ENCODE measurements around the gene ACAN.

ACAN gene

GRCh38 chr15:88802250-88802990 lies 816 bp upstream of the ACAN start:
- no peak for DNase-seq

- no peak for DNase-seq
These were observed 320 bp upstream of the ACAN start for GRCh38 chr15:88802991-88803240.

- DNase-seq: no peak
These were observed 648 bp downstream of the ACAN start for GRCh38 chr15:88803920-88804247.

GRCh38 chr15:88804257-88804656 lies 1.0 kb downstream of the ACAN start:
- no peak for DNase-seq

GRCh38 chr15:88805031-88805780 lies 2.0 kb downstream of the ACAN start:
- no peak for DNase-seq

GRCh38 chr15:88810446-88810845 lies 7.2 kb downstream of the ACAN start:
- DNase-seq: no peak

- no peak for DNase-seq
These were observed 8.9 kb downstream of the ACAN start for GRCh38 chr15:88812133-88812532.

- no peak for DNase-seq
These were observed 10.7 kb downstream of the ACAN start for GRCh38 chr15:88813960-88814359.

- DNase-seq: no peak
These were observed 11.2 kb downstream of the ACAN start for GRCh38 chr15:88814393-88814792.

GRCh38 chr15:88818920-88819319 lies 15.7 kb downstream of the ACAN start:
- no peak for DNase-seq

- DNase-seq: no peak
These were observed 18.8 kb downstream of the ACAN start for GRCh38 chr15:88821993-88822392.

GRCh38 chr15:88828791-88829190 lies 25.6 kb downstream of the ACAN start:
- DNase-seq: no peak

- DNase-seq: no peak
These were observed 26.8 kb downstream of the ACAN start for GRCh38 chr15:88830016-88830415.

GRCh38 chr15:88832820-88833730 lies 29.8 kb downstream of the ACAN start:
- no peak for DNase-seq

- no peak for DNase-seq
These were observed 30.5 kb downstream of the ACAN start for GRCh38 chr15:88833731-88834100.

GRCh38 chr15:88834211-88834812 lies 31.1 kb downstream of the ACAN start:
- no peak for DNase-seq

- no peak for DNase-seq
These were observed 31.9 kb downstream of the ACAN start for GRCh38 chr15:88835119-88835518.

GRCh38 chr15:88835646-88836045 lies 32.4 kb downstream of the ACAN start:
- DNase-seq: no peak

GRCh38 chr15:88838667-88839066 lies 35.4 kb downstream of the ACAN start:
- no peak for DNase-seq

- no peak for DNase-seq
These were observed 35.9 kb downstream of the ACAN start for GRCh38 chr15:88839146-88839545.

GRCh38 chr15:88839961-88840360 lies 36.7 kb downstream of the ACAN start:
- DNase-seq: no peak

GRCh38 chr15:88841236-88841635 lies 38.0 kb downstream of the ACAN start:
- no peak for DNase-seq

GRCh38 chr15:88842156-88842555 lies 38.9 kb downstream of the ACAN start:
- no peak for DNase-seq

- no peak for DNase-seq
These were observed 40.1 kb downstream of the ACAN start for GRCh38 chr15:88843334-88843733.
